Measurements from ENCODE around the gene KLKB1.

GRCh38 chr4:186294160-186294559 lies 66.9 kb downstream of the KLKB1 start:
- TF ChIP-seq CHD2 (IDR thresholded peaks at IDR 0.05; ENCODE audit: low read length, partially characterized antibody) (no peak), CTCF (IDR thresholded peaks at IDR 0.05) (no peak), MAX (IDR thresholded peaks at IDR 0.05; ENCODE audit: low read depth) (no peak), SIN3A (IDR thresholded peaks at IDR 0.05; ENCODE audit: borderline replicate concordance, low read depth, low read length) (no peak), GABPA (IDR thresholded peaks at IDR 0.05; ENCODE audit: low read depth) (no peak), TAF1 (IDR thresholded peaks at IDR 0.05; ENCODE audit: borderline replicate concordance, low read depth, low read length) (no peak), FOSL2 (IDR thresholded peaks at IDR 0.05; ENCODE audit: borderline replicate concordance, low read depth) (no peak), FOXJ3 (CRISPR knock-in tag; IDR thresholded peaks at IDR 0.05) (no peak)

Measured in SK-N-SH (cell line).